ENCODE measurements around the gene GCG.

GRCh38 chr2:162166745-162167144 is 14.7 kb upstream of the GCG start:
- TF ChIP-seq YY1 (IDR thresholded peaks at IDR 0.05; ENCODE audit: low read depth, low read length) (no peak), POLR2AphosphoS5 (IDR thresholded peaks at IDR 0.05; ENCODE audit: low read depth, low read length) (no peak), RAD21 (IDR thresholded peaks at IDR 0.05 in 1 of 2, conservative IDR thresholded peaks at IDR 0.05 in 1 of 2; ENCODE audit: low read depth in 2 of 2, low read length in 2 of 2) (no peak), POLR2A (IDR thresholded peaks at IDR 0.05; ENCODE audit: control extremely low read depth in 1 of 2, low read depth in 2 of 2, low read length in 2 of 2) (no peak), SP2 (IDR thresholded peaks at IDR 0.05; ENCODE audit: low read length) (no peak), MAX (IDR thresholded peaks at IDR 0.05) (no peak), EGR1 (IDR thresholded peaks at IDR 0.05; ENCODE audit: borderline replicate concordance, low read depth, low read length) (no peak), NRF1 (IDR thresholded peaks at IDR 0.05; ENCODE audit: low read depth, low read length) (no peak), E2F6 (IDR thresholded peaks at IDR 0.05) (no peak), JUND (IDR thresholded peaks at IDR 0.05; ENCODE audit: low read length) (no peak), TAF1 (IDR thresholded peaks at IDR 0.05; ENCODE audit: low read depth, low read length) (no peak), FOSL1 (IDR thresholded peaks at IDR 0.05; ENCODE audit: insufficient read depth, low read depth, low read length) (no peak)
- TF ChIP-seq, protein P1, sequence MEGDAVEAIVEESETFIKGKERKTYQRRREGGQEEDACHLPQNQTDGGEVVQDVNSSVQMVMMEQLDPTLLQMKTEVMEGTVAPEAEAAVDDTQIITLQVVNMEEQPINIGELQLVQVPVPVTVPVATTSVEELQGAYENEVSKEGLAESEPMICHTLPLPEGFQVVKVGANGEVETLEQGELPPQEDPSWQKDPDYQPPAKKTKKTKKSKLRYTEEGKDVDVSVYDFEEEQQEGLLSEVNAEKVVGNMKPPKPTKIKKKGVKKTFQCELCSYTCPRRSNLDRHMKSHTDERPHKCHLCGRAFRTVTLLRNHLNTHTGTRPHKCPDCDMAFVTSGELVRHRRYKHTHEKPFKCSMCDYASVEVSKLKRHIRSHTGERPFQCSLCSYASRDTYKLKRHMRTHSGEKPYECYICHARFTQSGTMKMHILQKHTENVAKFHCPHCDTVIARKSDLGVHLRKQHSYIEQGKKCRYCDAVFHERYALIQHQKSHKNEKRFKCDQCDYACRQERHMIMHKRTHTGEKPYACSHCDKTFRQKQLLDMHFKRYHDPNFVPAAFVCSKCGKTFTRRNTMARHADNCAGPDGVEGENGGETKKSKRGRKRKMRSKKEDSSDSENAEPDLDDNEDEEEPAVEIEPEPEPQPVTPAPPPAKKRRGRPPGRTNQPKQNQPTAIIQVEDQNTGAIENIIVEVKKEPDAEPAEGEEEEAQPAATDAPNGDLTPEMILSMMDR (IDR thresholded peaks at IDR 0.05; ENCODE audit: control extremely low read depth in 1 of 3, insufficient read depth in 1 of 3, low read depth in 1 of 3, low read length in 3 of 3): no peak

All from H1 (cell line).